ENCODE data around the gene SGTA. TPM values are rescaled to one million over a fixed set of nuclear protein-coding genes. Genes with fewer than 3 reads are reported as not detected.

The SGTA gene
- total RNA-seq, 2 donors from 2014 or later = 73.9 to 81.5 TPM

GRCh38 chr19:2814426-2814825 lies 31.4 kb upstream of the SGTA start:
- H3K27ac Mint-ChIP-seq = no peak overlapping the region
- no peaks in the 10 kb centered on the region for H3K9me3 Mint-ChIP-seq
- H3K36me3 ChIP-seq (ENCODE audit: control insufficient read depth, insufficient read depth, low read length) = peaks cover 15% of the 10 kb centered on the region
- H3K9me3 ChIP-seq (ENCODE audit: control insufficient read depth, low read length) = no peaks in the 10 kb centered on the region
- H3K9ac ChIP-seq (ENCODE audit: extremely low read depth, low read length, poor library complexity, severe bottlenecking) = no peak overlapping the region
- DNase-seq = no peak
- no peaks in the 10 kb centered on the region for H3K4me1 ChIP-seq (ENCODE audit: control insufficient read depth, insufficient read depth, low read length)
- H3K4me3 ChIP-seq (ENCODE audit: low read length) = no peak overlapping the region
- no peaks in the 10 kb centered on the region for H3K27me3 Mint-ChIP-seq (ENCODE audit: insufficient read depth)
- WGBS, 2 experiments (ENCODE audit: insufficient coverage in 1 of 2, insufficient read length in 1 of 2) = 90 to 98% methylated on average over 5 to 11 of the region's 11 CpGs
- H3K36me3 Mint-ChIP-seq (ENCODE audit: low read depth) = peaks cover 11% of the 10 kb centered on the region
- H3K27me3 ChIP-seq (ENCODE audit: control insufficient read depth, insufficient read depth, low read length, poor library complexity, severe bottlenecking) = no peaks in the 10 kb centered on the region
- H3K27ac ChIP-seq (ENCODE audit: low read depth, low read length) = no peak overlapping the region
- no peak overlapping the region for H3K4me3 Mint-ChIP-seq
- no peak for TF ChIP-seq CTCF (conservative IDR thresholded peaks at IDR 0.05)
- no peaks in the 10 kb centered on the region for H3K4me1 Mint-ChIP-seq

GRCh38 chr19:2813235-2814160 lies 30.4 kb upstream of the SGTA start:
- no peak overlapping the region for H3K9ac ChIP-seq (ENCODE audit: extremely low read depth, low read length, poor library complexity, severe bottlenecking)
- no peaks in the 10 kb centered on the region for H3K9me3 Mint-ChIP-seq
- H3K4me1 Mint-ChIP-seq = no peaks in the 10 kb centered on the region
- H3K27ac ChIP-seq (ENCODE audit: low read depth, low read length) = no peak overlapping the region
- no peaks in the 10 kb centered on the region for H3K9me3 ChIP-seq (ENCODE audit: control insufficient read depth, low read length)
- H3K36me3 Mint-ChIP-seq (ENCODE audit: low read depth) = peaks cover 21% of the 10 kb centered on the region
- H3K27me3 ChIP-seq (ENCODE audit: control insufficient read depth, insufficient read depth, low read length, poor library complexity, severe bottlenecking) = no peaks in the 10 kb centered on the region
- DNase-seq = no peak
- TF ChIP-seq CTCF (conservative IDR thresholded peaks at IDR 0.05) = no peak
- no peaks in the 10 kb centered on the region for H3K4me1 ChIP-seq (ENCODE audit: control insufficient read depth, insufficient read depth, low read length)
- no peak overlapping the region for H3K4me3 Mint-ChIP-seq
- 93 to 96% methylated on average over 18 to 35 of the region's 35 CpGs for WGBS, 2 experiments (ENCODE audit: insufficient coverage in 1 of 2, insufficient read length in 1 of 2)
- no peak overlapping the region for H3K27ac Mint-ChIP-seq
- H3K4me3 ChIP-seq (ENCODE audit: low read length) = no peak overlapping the region
- H3K27me3 Mint-ChIP-seq (ENCODE audit: insufficient read depth) = no peaks in the 10 kb centered on the region
- H3K36me3 ChIP-seq (ENCODE audit: control insufficient read depth, insufficient read depth, low read length) = peaks cover 24% of the 10 kb centered on the region

GRCh38 chr19:2812414-2813234 lies 29.6 kb upstream of the SGTA start:
- no peak overlapping the region for H3K27ac Mint-ChIP-seq
- Histone ChIP-seq H3K27me3 (ENCODE audit: control insufficient read depth, insufficient read depth, low read length, poor library complexity, severe bottlenecking) (no peaks in the 10 kb centered on the region), H3K4me1 (ENCODE audit: control insufficient read depth, insufficient read depth, low read length) (no peaks in the 10 kb centered on the region), H3K4me3 (ENCODE audit: low read length) (no peak overlapping the region), H3K9ac (ENCODE audit: extremely low read depth, low read length, poor library complexity, severe bottlenecking) (no peak overlapping the region), H3K36me3 (ENCODE audit: control insufficient read depth, insufficient read depth, low read length) (peaks cover 25% of the 10 kb centered on the region), H3K9me3 (ENCODE audit: control insufficient read depth, low read length) (no peaks in the 10 kb centered on the region), H3K27ac (ENCODE audit: low read depth, low read length) (no peak overlapping the region)
- H3K9me3 Mint-ChIP-seq = no peaks in the 10 kb centered on the region
- H3K4me1 Mint-ChIP-seq = no peaks in the 10 kb centered on the region
- peaks cover 22% of the 10 kb centered on the region for H3K36me3 Mint-ChIP-seq (ENCODE audit: low read depth)
- no peak for DNase-seq
- H3K4me3 Mint-ChIP-seq = no peak overlapping the region
- no peaks in the 10 kb centered on the region for H3K27me3 Mint-ChIP-seq (ENCODE audit: insufficient read depth)
- WGBS, 2 experiments (ENCODE audit: insufficient coverage in 1 of 2, insufficient read length in 1 of 2) = 95 to 100% methylated on average over 14 to 37 of the region's 37 CpGs
- no peak for TF ChIP-seq CTCF (conservative IDR thresholded peaks at IDR 0.05)
